Karpas-422 (cell line): ENCODE measurements around the gene MCIDAS. TPM values are rescaled to one million over a fixed set of nuclear protein-coding genes. Genes with fewer than 3 reads are reported as not detected.

Experiments
- small RNA-seq: library from RNA; depleted of rRNA; stranded (forward); fragments of <200 nt; gene quantifications from one replicate; pipeline ENCODE3, GENCODE V24; 2014
- total RNA-seq: library from RNA; depleted of rRNA; stranded (reverse); fragments of >200 nt; shearing (Covaris generic); gene quantifications from 2 replicates; pipeline ENCODE4 v1.2.3, GENCODE V29; 2014; ENCODE audit warnings: low replicate concordance; rRNA removed

Gene MCIDAS
- total RNA-seq, 1 experiment from 2014 or later, result 0.37 TPM

Small RNA genes within 50 kb of the gene (small RNA-seq; reads per million reads assigned to genes)
- gene MIR449A, result not detected
- gene MIR449B, result not detected
- gene MIR449C, result 0.32 reads per million

Other genes starting within 250 kb of the MCIDAS start
- gene ESM1, start 241.7 kb downstream of the MCIDAS start, total RNA-seq, result not detected in 2 replicates
- not detected in 2 replicates for gene GZMK, start 203.1 kb downstream of the MCIDAS start, total RNA-seq
- not detected in 2 replicates for gene GZMA, start 124.7 kb downstream of the MCIDAS start, total RNA-seq
- gene GPX8, start 67.1 kb downstream of the MCIDAS start, total RNA-seq, result not detected in 2 replicates
- not detected in 2 replicates for gene CDC20B, start 54.1 kb downstream of the MCIDAS start, total RNA-seq
- 2.2 and 5.0 TPM in 2 replicates for gene CCNO, start 6.3 kb upstream of the MCIDAS start, total RNA-seq
- 13.2 and 23.5 TPM in 2 replicates for gene DHX29, start 80.4 kb upstream of the MCIDAS start, total RNA-seq
- 79.9 and 104 TPM in 2 replicates for gene MTREX, start 80.7 kb upstream of the MCIDAS start, total RNA-seq